ENCODE data around the gene ACTR5. TPM values are rescaled to one million over a fixed set of nuclear protein-coding genes. Genes with fewer than 3 reads are reported as not detected.

ACTR5 gene
- total and polyA plus RNA-seq, 4 donors: 1.9 to 5.4 (median 4.0) TPM

- 91% methylated on average over 7 of the region's 7 CpGs for WGBS
- no peaks in the 10 kb centered on the region for H3K36me3 ChIP-seq (ENCODE audit: control insufficient read depth in 4 of 4, insufficient read depth in 3 of 4, low read depth in 1 of 4, low read length in 3 of 4)
- H3K27me3 ChIP-seq (ENCODE audit: control insufficient read depth in 4 of 4, insufficient read depth in 4 of 4, low read length in 3 of 4): no peaks in the 10 kb centered on the region
- H3K4me1 ChIP-seq (ENCODE audit: control insufficient read depth in 4 of 4, insufficient read depth in 4 of 4, low read length in 3 of 4): peaks cover 0 to 4% (median 0%) of the 10 kb centered on the region in 4 donors
- no peak for DNase-seq (ENCODE audit: low spot score)
- no peak overlapping the region for H3K9ac ChIP-seq (ENCODE audit: low read depth in 1 of 2, low read length in 2 of 2)
- no peak overlapping the region for H3K4me3 ChIP-seq (ENCODE audit: low read depth in 1 of 3, low read length in 3 of 3)
- H3K27ac ChIP-seq (ENCODE audit: low read depth in 1 of 2, low read length in 2 of 2): no peak overlapping the region
- no peaks in the 10 kb centered on the region for H3K9me3 ChIP-seq (ENCODE audit: control insufficient read depth in 4 of 4, low read length in 3 of 4)
- no peak for TF ChIP-seq HNF4A (conservative IDR thresholded peaks at IDR 0.05)
- no peak for TF ChIP-seq MAX (IDR thresholded peaks at IDR 0.05)
- no peak for TF ChIP-seq FOXA2 (IDR thresholded peaks at IDR 0.05)
- TF ChIP-seq YY1 (IDR thresholded peaks at IDR 0.05): no peak
- no peak for TF ChIP-seq RAD21 (IDR thresholded peaks at IDR 0.05)
- TF ChIP-seq REST (IDR thresholded peaks at IDR 0.05): no peak
- TF ChIP-seq NR2F2 (IDR thresholded peaks at IDR 0.05): no peak
- no peak for TF ChIP-seq EGR1 (IDR thresholded peaks at IDR 0.05; ENCODE audit: low read depth in 2 of 2)
- no peak for TF ChIP-seq ZBTB33 (IDR thresholded peaks at IDR 0.05)
- TF ChIP-seq JUND (IDR thresholded peaks at IDR 0.05): no peak
- no peak for TF ChIP-seq CTCF (IDR thresholded peaks at IDR 0.05; ENCODE audit: low read depth, low read length, missing input control)
- TF ChIP-seq TAF1 (conservative IDR thresholded peaks at IDR 0.05): no peak
- no peak for TF ChIP-seq RXRA (IDR thresholded peaks at IDR 0.05)
- TF ChIP-seq GABPA (IDR thresholded peaks at IDR 0.05 in 1 of 2, conservative IDR thresholded peaks at IDR 0.05 in 1 of 2): no peak
- TF ChIP-seq HNF4G (IDR thresholded peaks at IDR 0.05): no peak
Measured at GRCh38 chr20:38787870-38788269, 39.6 kb downstream of the ACTR5 start.

- peaks cover 0 to 4% (median 0%) of the 10 kb centered on the region in 4 donors for H3K4me1 ChIP-seq (ENCODE audit: control insufficient read depth in 4 of 4, insufficient read depth in 4 of 4, low read length in 3 of 4)
- no peaks in the 10 kb centered on the region for H3K36me3 ChIP-seq (ENCODE audit: control insufficient read depth in 4 of 4, insufficient read depth in 3 of 4, low read depth in 1 of 4, low read length in 3 of 4)
- H3K27ac ChIP-seq (ENCODE audit: low read depth in 1 of 2, low read length in 2 of 2): no peak overlapping the region
- no peaks in the 10 kb centered on the region for H3K27me3 ChIP-seq (ENCODE audit: control insufficient read depth in 4 of 4, insufficient read depth in 4 of 4, low read length in 3 of 4)
- H3K9me3 ChIP-seq (ENCODE audit: control insufficient read depth in 4 of 4, low read length in 3 of 4): no peaks in the 10 kb centered on the region
- 89% methylated on average over 7 of the region's 7 CpGs for WGBS
- no peak overlapping the region for H3K4me3 ChIP-seq (ENCODE audit: low read depth in 1 of 3, low read length in 3 of 3)
- H3K9ac ChIP-seq (ENCODE audit: low read depth in 1 of 2, low read length in 2 of 2): no peak overlapping the region
- no peak for DNase-seq (ENCODE audit: low spot score)
- no peak for TF ChIP-seq GABPA (IDR thresholded peaks at IDR 0.05 in 1 of 2, conservative IDR thresholded peaks at IDR 0.05 in 1 of 2)
- TF ChIP-seq FOXA1 (IDR thresholded peaks at IDR 0.05): no peak
Measured at GRCh38 chr20:38789503-38790199, 41.4 kb downstream of the ACTR5 start.

Data from liver (tissue), 9 donors.